Spinal cord (tissue), 10 donors: ENCODE results near the gene C12orf60. TPM values are rescaled to one million over a fixed set of nuclear protein-coding genes. Genes with fewer than 3 reads are reported as not detected.

Source experiments
- DNase-seq, 6 donors: peaks; one replicate each; pipeline versions ENCODE4 v3.0.0 to v3.0.0-alpha.2; 2013 to 2015; ENCODE audit warnings: low spot score in 6 of 6, low read depth in 4 of 6
- H3K27ac ChIP-seq: one replicate; pipeline ENCODE4 v1.5.1; 2013; ENCODE audit warnings: low read depth, low read length, control low read depth
- H3K27me3 ChIP-seq: one replicate; pipeline ENCODE4 v1.6.1; 2013; ENCODE audit warnings: low read length; ENCODE audit not compliant: control insufficient read depth, insufficient read depth
- H3K36me3 ChIP-seq: one replicate; pipeline ENCODE4 v1.6.1; 2013; ENCODE audit warnings: low read length; ENCODE audit not compliant: control insufficient read depth, insufficient read depth
- H3K4me1 ChIP-seq: one replicate; pipeline ENCODE4 v1.6.1; 2013; ENCODE audit warnings: low read length; ENCODE audit not compliant: control insufficient read depth, insufficient read depth
- H3K4me3 ChIP-seq: one replicate; pipeline ENCODE4 v1.5.1; 2013; ENCODE audit warnings: low read depth, low read length, control low read depth
- H3K9me3 ChIP-seq: one replicate; pipeline ENCODE4 v1.6.1; 2013; ENCODE audit warnings: low read length; ENCODE audit not compliant: control insufficient read depth, insufficient read depth
- WGBS: methylation state at CpG from one replicate; pipeline ENCODE4 v1.1.5; 2013; ENCODE audit warnings: missing lambda C conversion rate; ENCODE audit not compliant: insufficient coverage; 5-methylcytosine and 5-hydroxymethylcytosine counted together
- polyA plus RNA-seq, 2 donors: library from polyadenylated mRNA; unstranded; fragments of 120-200 nt; gene quantifications; one replicate each; pipeline ENCODE4 v1.2.1, GENCODE V29; 2013; ENCODE audit not compliant: insufficient read length in 2 of 2
- total RNA-seq, 2 donors: library from RNA; depleted of rRNA in 1 of 2; stranded (reverse); fragments of 120-200 nt in 1 of 2; fragments of >200 nt in 1 of 2; gene quantifications; one replicate each; pipeline versions ENCODE4 v1.2.3 to v1.2.4, GENCODE V29; 2013 to 2014
- donor health status: healthy.

The C12orf60 gene
- total and polyA plus RNA-seq, 4 donors, result 2.8 to 7.2 (median 3.7) TPM

DNA sequence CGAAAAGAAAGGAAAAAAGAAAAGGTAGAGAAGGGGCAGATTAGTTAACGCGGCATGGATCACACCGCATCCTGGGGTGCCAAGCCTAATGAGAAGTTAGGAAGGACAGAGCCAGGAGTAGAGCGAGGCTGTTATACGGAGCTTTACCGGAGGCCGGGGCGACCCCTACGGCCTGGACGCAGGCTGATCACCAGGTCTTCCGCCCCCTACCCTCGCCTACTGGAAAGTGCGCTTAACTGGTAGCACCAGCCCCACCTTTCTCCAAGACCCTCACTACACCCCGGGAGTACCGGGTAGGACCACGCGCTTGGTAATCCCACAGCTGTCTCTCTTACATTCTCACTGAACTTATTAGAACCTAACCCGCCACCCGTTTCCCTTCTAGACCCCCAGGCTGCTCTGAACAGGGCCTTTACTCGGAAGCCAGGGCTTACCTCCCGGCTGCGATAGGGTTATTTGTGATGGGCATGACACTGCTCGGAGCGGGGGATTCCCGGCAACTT, 34.0 kb upstream of the C12orf60 start:
- Histone ChIP-seq H3K27ac (peak overlapping the region; percentile 95), H3K9me3 (no peaks in the 10 kb centered on the region), H3K36me3 (no peaks in the 10 kb centered on the region), H3K4me1 (peaks cover 26% of the 10 kb centered on the region), H3K27me3 (no peaks in the 10 kb centered on the region), H3K4me3 (peak overlapping the region; percentile 93)
- peak in 1 of 6 donors; percentile 75 for DNase-seq
- 7% methylated on average over 26 of the region's 26 CpGs for WGBS

DNA sequence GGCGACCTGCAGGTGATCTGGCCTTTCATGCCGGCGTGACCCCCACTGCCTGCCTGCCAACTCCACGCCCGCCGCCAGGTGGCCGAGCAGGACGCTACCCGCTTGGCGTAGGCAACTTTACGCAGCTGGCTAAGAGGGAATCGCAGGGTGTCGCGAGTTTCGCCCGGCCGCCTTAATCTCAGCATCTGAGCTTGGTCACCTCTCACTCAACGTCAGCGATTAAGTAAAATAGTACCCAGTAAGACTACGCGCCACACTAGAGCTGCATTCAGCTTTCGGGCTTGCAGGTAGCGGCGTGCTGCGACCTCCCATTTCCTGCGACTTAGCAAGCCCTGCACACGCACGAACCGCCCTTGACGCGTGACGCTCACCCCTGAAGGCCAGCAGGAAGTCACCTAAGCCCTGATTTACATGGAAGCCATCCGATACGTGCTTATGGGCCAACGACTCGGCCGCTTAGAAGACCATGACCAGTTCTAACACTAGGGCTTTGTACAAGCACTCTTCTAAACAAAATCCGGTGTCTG, 33.4 kb upstream of the C12orf60 start:
- H3K36me3 ChIP-seq, result no peaks in the 10 kb centered on the region
- peaks cover 32% of the 10 kb centered on the region for H3K4me1 ChIP-seq
- peak overlapping the region; percentile 95 for H3K27ac ChIP-seq
- peak; percentile 50 to 91 (median 67) for DNase-seq
- 0% methylated on average over 38 of the region's 38 CpGs for WGBS
- H3K4me3 ChIP-seq, result peak overlapping the region; percentile 93
- no peaks in the 10 kb centered on the region for H3K27me3 ChIP-seq
- no peaks in the 10 kb centered on the region for H3K9me3 ChIP-seq

DNA sequence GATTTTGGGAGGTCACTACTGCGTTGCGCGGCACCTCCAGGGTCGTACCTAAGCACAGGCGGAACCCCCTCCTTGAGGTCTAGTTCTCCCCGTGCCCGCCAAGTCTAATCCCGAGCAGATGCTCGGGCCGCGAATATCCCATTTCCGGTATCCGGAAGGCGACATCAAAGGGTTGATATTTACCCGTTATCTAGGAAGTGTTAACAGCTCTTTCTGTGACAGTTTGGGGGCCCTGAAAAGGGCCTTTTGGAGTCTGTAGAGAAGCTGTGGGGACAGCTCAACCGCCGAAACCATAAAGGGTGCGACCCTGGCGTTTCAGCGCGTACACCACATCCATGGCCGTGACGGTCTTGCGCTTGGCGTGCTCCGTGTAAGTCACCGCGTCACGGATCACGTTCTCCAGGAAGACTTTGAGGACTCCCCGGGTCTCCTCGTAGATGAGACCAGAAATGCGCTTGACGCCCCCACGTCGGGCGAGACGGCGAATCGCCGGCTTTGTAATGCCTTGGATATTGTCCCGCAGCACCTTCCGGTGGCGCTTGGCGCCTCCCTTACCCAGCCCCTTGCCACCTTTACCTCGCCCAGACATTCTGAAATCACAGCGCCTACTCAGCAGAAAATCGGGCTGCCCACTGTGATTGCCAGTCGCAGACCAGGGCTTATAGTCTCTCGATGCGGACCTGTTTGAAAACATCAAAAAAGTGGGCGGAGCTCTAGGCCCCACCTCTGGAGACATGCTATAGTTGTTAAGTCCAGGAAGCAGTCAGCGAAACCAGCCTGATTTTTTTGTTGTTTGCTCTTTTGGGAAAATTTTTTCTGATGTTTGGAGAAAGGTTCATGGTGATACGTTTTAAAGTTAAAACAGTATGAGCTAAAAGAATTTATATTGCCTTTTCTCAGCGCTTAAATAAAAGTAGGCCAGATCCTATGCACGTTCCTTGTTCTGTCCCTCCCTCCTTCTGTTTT, 32.7 kb upstream of the C12orf60 start:
- no peaks in the 10 kb centered on the region for H3K9me3 ChIP-seq
- peak; percentile 81 to 98 (median 90) for DNase-seq
- H3K36me3 ChIP-seq, result no peaks in the 10 kb centered on the region
- WGBS, result under 1% methylated on average over 53 of the region's 56 CpGs
- peak overlapping the region; percentile 93 for H3K4me3 ChIP-seq
- H3K4me1 ChIP-seq, result peaks cover 34% of the 10 kb centered on the region
- peak overlapping the region; percentile 95 for H3K27ac ChIP-seq
- no peaks in the 10 kb centered on the region for H3K27me3 ChIP-seq

GRCh38 chr12:14771651-14772137, 31.8 kb upstream of the C12orf60 start:
- DNase-seq, result peak in 1 of 6 donors; percentile 2
- Histone ChIP-seq H3K36me3 (no peaks in the 10 kb centered on the region), H3K27me3 (no peaks in the 10 kb centered on the region), H3K4me1 (peaks cover 34% of the 10 kb centered on the region), H3K4me3 (peak overlapping the region; percentile 93), H3K27ac (peak overlapping the region; percentile 95), H3K9me3 (no peaks in the 10 kb centered on the region)
- no CpG with 5 or more reads among the region's 6 CpGs for WGBS

DNA sequence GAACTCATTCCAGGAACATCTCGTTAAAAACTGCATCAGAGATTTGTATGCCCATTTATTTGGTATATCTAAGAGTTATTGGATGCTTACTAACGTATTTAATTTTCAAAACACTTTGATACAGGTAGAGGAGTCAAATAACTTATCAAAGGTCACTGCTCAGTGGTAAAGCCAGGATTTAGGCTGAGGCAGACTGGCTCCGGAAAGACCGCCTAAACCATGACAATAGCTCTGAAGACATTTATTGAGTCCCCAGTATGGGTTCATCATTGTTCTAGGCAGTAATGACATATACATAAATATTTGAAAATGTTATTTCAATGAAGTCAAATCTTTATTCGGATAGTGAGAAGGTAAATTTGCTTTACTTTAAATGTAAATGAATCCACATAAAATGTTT, 30.5 kb upstream of the C12orf60 start:
- no peak for DNase-seq
- no peaks in the 10 kb centered on the region for H3K36me3 ChIP-seq
- WGBS, result no CpG with 5 or more reads among the region's 5 CpGs
- no peak overlapping the region for H3K27ac ChIP-seq
- H3K9me3 ChIP-seq, result no peaks in the 10 kb centered on the region
- H3K4me3 ChIP-seq, result peak overlapping the region; percentile 64
- peaks cover 34% of the 10 kb centered on the region for H3K4me1 ChIP-seq
- no peaks in the 10 kb centered on the region for H3K27me3 ChIP-seq

- Histone ChIP-seq H3K9me3 (no peaks in the 10 kb centered on the region), H3K27me3 (no peaks in the 10 kb centered on the region), H3K27ac (peak overlapping the region; percentile 90), H3K4me3 (peak overlapping the region; percentile 64), H3K4me1 (peaks cover 34% of the 10 kb centered on the region), H3K36me3 (no peaks in the 10 kb centered on the region)
- DNase-seq, result no peak
- 10% methylated on average over 13 of the region's 16 CpGs for WGBS
Observed at GRCh38 chr12:14773685-14774073, 29.8 kb upstream of the C12orf60 start.

- Histone ChIP-seq H3K4me1 (peaks cover 29% of the 10 kb centered on the region), H3K4me3 (peak overlapping the region; percentile 64), H3K36me3 (no peaks in the 10 kb centered on the region), H3K9me3 (no peaks in the 10 kb centered on the region), H3K27ac (peak overlapping the region; percentile 90), H3K27me3 (no peaks in the 10 kb centered on the region)
- under 1% methylated on average over 67 of the region's 67 CpGs for WGBS
- DNase-seq, result peak; percentile 88 to 99 (median 90)
Observed at GRCh38 chr12:14774074-14774905, 29.2 kb upstream of the C12orf60 start.

- H3K36me3 ChIP-seq, result no peaks in the 10 kb centered on the region
- peak overlapping the region; percentile 64 for H3K4me3 ChIP-seq
- no peaks in the 10 kb centered on the region for H3K9me3 ChIP-seq
- H3K4me1 ChIP-seq, result peaks cover 23% of the 10 kb centered on the region
- WGBS, result 10% methylated on average over 25 of the region's 34 CpGs
- peak in 2 of 6 donors; percentile 17 to 39 for DNase-seq
- H3K27ac ChIP-seq, result peak overlapping the region; percentile 90
- H3K27me3 ChIP-seq, result no peaks in the 10 kb centered on the region
Observed at GRCh38 chr12:14774906-14775635, 28.4 kb upstream of the C12orf60 start.

GRCh38 chr12:14775636-14775980, 27.9 kb upstream of the C12orf60 start:
- Histone ChIP-seq H3K4me1 (peaks cover 19% of the 10 kb centered on the region), H3K27me3 (no peaks in the 10 kb centered on the region), H3K9me3 (no peaks in the 10 kb centered on the region), H3K4me3 (peak overlapping the region; percentile 64), H3K27ac (peak overlapping the region; percentile 90), H3K36me3 (no peaks in the 10 kb centered on the region)
- WGBS, result no CpG with 5 or more reads among the region's 1 CpG
- DNase-seq, result no peak
